Left colon (tissue), 2 donors: ENCODE data around the gene KAZN. TPM values are rescaled to one million over a fixed set of nuclear protein-coding genes. Genes with fewer than 3 reads are reported as not detected.

Experiments used
- ATAC-seq: fragments of 200-7000 bp; cut with Tn5 transposase; one replicate; pipeline ENCODE4 v1.9.1; 2020; ENCODE audit warnings: mild to moderate bottlenecking, moderate library complexity
- DNase-seq, 2 donors: peaks; one replicate each; pipeline ENCODE4 v3.0.0-alpha.2; 2020
- intact Hi-C, 2 donors: fragments of 100-400 bp; cut with DNase I in 1 of 2; cut with micrococcal nuclease in 1 of 2; formaldehyde crosslinking; loops; one replicate each; pipeline versions ENCODE4 v1.11.2 to v1.14.0; 2022; cut with DNase I, micrococcal nuclease
- total RNA-seq, 2 donors: library from RNA; stranded (reverse); fragmentation: NEBNext Ultra II Directional; extraction: Animal tissue kit (Norgen Biotek cat#: 25700); gene quantifications; one replicate each; pipeline ENCODE4 v1.2.1, GENCODE V29; 2021
- donor health status: DM: no; HTN: no; CAD: no.
- donor health status: DM: yes; HTN: yes; CAD: no.

Gene KAZN
- total RNA-seq, 2 donors from 2014 or later = 11.4 to 14.2 TPM

DNA sequence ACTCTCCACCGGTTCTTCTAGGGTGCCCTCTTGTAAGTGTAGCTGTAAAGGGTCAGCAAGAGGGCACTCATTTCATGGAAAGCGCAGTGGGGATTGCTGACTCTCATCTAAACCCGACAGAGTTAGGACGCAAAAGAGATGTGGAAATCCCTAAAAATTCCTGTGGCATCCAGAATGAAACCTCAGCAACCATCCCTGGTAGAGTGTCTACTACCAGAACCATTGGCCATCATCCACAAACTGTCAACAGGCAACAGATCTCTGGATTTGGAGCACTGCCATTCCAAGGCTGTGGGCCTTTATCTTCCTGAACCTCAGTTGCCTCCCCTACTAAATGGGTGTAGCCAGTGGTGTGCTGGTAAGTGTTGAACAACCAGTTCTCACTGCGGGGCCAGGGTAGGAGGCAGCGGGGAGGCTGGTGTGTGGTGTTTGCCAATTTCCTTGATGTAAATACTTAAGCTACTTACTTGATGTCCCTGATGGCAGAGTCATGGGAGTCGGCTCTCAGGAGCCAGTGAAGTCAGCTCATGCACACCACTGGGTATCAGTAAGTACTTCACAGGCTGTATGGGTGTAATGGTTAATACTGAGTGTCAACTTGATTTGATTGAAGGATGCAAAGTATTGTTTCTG lies 195.8 kb downstream of the KAZN start:
- ATAC-seq (no peak), DNase-seq (no peak)
- intact Hi-C loops = no loop called here

DNA sequence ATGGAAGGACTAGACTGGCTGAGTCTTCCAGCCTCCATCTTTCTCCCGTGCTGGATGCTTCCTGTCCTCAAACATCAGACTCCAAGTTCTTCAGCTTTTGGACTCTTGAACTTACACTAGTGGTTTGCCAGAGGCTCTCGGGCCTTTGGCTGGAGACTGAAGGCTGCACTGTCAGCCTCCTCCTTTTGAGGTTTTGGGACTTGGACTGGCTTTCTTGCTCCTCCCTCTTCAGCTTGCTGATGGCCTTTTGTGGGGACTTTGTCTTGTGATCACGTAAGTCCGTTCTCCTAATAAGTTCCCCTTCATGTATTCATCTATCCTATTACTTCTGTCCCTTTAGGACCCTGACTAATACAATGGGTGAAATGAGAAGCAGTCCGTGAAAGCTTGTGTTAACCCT lies 196.4 kb downstream of the KAZN start:
- intact Hi-C loops = no loop called here
- ATAC-seq (no peak), DNase-seq (no peak)

GRCh38 chr1:14795589-14795988 lies 197.1 kb downstream of the KAZN start:
- intact Hi-C loops = no loop called here
- DNase-seq (no peak), ATAC-seq (no peak)

DNA sequence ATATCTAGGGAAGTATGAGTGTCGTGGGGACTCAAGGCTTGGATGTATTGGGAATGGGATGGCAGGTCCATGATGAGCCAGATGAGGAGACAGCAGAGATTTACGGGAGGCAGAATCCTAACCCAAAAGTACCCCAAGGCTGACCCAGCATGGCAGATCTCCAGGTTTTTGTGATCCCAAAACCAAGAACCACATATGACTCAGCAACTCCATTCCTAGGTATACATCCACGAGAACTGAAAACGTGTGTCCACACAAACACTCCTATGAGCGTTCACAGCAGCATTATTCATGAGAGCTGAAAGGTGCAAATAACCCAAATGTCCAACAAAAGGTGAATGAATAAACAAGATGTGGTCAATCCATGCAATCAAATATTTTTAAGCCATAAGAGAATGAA lies 201.5 kb downstream of the KAZN start:
- ATAC-seq (no peak), DNase-seq (no peak)
- intact Hi-C loops = no loop called here

DNA sequence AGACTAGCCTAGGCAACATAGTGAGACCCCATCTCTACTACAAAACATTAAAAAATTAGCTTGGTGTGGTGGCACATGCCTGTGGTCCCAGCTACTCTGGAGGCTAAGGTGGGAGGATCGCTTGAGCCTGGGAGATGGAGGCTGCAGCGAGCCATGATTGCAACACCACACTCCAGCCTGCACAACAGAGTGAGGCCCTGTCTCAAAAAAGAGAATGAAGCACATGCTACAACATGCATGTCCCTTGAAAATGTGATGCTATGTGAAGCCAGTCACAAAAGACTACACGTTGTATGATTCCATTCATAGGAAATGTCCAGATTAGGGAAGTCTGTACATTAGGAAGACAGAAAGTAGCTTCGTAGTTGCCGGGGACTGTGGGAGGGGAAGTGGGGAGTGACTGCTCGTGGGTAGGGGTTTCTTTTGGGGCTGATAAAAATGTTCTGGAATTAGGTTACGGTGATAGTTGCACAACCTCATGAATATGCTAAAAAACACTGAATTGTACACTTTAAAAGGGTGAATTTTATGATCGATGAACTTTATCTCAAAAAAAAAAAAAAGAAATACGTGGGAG lies 202.1 kb downstream of the KAZN start:
- DNase-seq (no peak), ATAC-seq (no peak)
- intact Hi-C loops = no loop called here

DNA sequence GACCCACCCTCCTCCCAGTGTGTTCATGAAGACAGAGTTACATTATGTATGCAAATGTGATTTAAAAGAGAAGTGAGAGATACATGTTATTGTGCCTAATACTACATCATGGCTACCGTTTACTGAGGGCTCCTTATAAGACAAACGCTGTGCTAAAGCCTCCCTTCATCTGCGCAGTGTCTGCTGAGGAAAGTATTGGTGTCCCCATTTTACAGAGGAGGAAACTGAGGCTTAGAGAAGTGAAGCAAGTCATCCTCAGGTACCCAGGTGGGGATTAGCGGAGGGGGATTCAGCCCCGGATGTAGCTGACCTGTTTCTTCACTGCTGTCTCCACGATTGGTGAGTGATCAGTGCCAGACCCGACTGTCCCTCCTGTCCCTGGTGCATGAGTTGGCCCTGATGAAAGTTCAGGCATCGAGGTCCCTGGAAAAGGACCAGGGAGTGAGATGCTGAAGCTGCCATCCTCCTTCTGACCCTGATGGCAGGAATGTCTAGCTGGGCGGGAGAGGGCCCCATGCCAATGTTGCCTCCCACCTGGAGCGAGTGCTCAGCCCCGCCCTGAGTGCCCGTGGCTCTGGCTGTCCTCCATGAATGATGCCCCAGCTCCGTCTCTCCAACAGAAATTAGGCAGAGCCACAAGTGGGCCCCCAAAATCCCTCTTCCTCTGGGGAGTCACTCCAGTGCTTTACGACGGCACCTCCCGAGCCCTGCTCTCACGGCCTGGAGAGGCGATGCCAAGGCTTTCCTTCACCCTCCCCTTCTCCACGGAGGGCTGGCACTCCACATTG lies 204.7 kb downstream of the KAZN start:
- intact Hi-C loops = no loop called here
- no peak for DNase-seq
- no peak for ATAC-seq

DNA sequence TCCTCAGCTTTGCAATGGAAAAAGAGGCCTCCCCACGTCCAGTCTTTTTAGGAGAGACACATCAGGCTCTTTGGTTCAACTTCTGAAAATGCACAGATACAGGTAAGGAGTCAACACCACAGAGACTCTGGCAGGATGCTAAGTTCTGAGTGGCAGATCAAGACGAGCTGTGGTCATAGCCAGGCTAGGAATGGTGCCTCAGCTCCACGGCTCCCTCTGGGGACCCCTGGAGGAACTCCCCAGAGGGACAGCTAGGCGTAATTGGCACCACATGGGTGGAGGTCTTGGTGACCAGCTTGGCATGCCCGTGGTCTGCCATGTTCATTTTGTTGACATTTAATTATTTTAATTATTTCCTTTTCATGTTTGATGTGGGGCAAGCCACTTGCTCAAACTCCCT lies 206.1 kb downstream of the KAZN start:
- no peak for DNase-seq
- intact Hi-C loops = no loop called here
- no peak for ATAC-seq

DNA sequence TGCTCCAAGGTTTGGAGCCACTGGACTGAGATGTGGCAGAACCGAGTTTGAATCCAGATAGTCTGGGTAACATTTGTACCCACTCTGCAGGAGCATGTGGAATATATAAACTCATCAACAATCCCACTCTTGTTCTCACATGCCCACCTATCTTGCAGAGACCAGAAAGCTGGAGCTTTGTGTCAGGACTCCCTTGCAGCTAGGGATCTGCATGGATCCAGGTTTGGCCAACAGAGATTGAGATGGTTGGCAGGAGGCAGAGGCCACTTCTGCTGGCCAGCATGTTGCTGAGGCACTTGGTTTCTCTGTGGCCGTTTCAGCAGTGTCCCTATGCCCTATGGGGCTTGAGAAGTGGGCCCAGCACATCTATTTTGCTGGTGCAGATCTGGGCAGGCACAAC lies 208.3 kb downstream of the KAZN start:
- ATAC-seq (no peak), DNase-seq (no peak)
- intact Hi-C loops = no loop called here

- DNase-seq (no peak), ATAC-seq (no peak)
- intact Hi-C loops = no loop called here
Observed at GRCh38 chr1:14808768-14809167, 210.3 kb downstream of the KAZN start.

DNA sequence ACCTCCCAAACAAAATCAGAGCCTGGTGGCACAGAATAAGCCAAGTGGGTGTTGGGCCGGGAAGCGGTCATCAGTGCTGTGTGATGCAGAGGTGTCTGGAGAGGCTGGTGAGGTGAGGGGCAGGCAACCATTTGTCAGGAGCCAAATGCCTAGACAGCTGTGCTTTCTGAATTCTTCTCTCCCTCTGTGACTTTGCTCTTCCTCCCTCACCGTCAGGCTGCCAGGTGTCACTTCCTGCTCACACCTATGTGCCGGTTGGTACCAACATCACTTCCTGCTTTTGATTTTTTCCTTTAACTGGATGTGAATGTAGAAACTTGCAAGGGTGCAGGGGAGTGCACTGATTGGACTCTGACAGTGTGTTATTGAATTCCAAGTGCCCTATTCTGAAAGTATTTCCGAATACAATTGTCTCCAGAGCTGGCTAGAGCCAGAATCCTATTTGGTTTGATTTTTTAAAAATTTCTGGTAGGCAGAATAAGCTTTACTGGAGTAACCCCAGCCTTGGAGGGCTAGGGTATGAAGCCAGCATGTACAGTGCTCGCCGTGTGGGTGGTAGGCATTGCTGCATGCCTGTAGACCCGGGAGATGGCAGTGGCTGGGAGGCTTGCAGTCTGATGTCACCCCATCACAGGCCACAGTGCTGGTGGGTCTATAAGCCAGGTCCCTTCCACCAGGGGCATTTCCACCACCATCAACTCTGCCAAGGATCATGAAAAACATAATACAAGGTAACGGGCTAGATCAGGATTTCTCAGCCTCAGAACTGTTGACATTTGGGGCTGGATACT lies 210.9 kb downstream of the KAZN start:
- intact Hi-C loops = no loop called here
- DNase-seq = no peak
- ATAC-seq = no peak

- intact Hi-C loops = no loop called here
- DNase-seq (no peak), ATAC-seq (no peak)
Observed at GRCh38 chr1:14810595-14811361, 212.3 kb downstream of the KAZN start.

- ATAC-seq (no peak), DNase-seq (no peak)
- intact Hi-C loops = no loop called here
Observed at GRCh38 chr1:14811573-14811972, 213.1 kb downstream of the KAZN start.

DNA sequence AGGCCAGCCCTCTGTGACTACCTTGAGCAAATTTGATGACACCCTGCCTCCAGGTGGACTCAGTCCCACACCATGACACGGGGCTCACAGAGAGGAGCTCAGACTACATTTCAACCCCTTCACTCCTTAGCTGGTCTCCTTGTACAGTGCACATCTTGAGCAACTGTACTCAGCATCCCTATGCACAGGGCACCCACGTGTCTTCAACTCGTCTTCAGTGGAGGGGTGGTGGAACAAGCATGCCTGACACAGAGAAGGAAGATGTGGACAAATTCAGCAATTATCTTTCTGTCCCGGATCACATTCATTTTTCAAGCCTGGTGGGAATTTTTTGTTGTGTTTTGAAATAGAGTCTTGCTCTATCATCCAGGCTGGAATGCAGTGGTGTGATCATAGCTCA lies 213.7 kb downstream of the KAZN start:
- DNase-seq = no peak
- ATAC-seq = no peak

DNA sequence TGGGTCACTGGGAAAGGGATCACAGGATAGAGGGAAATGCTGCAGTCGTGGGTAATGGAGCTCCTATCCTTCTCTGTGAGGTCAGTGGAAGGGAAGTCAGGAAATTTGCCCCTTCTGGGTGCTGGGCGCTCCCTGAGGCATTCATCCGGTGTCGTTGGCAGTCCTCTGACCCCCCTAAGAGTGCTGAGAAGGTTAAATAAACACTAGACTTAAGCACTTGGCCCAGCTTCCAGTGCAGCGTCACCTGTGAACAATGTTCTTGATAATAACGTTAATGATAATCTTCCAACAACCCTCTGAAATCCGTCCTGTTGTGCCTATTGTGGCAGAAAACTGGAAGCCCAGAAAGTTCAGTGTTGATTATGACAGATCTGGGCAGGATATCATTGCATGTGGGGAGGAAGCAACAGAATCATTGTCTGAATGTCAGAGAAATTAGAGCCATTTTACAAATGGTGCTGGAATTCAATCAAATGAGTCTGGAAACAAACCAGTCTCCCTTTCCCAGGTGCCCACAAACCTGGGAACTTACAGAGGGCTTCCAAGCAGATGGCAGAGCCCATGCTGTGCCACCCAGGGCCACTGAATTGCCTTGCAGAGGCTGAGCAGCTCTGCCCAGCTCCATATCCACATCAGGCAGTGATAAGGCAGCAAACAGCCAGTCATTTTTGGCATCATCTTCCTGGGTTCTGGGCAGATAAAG lies 216.8 kb downstream of the KAZN start:
- intact Hi-C loops = no loop called here
- ATAC-seq = no peak
- no peak for DNase-seq

More for the DNA sequence above, 213.7 kb downstream of the KAZN start:
- intact Hi-C loops = no loop called here

GRCh38 chr1:14817223-14818170 lies 219.0 kb downstream of the KAZN start:
- ATAC-seq = no peak
- intact Hi-C loops = no loop called here

GRCh38 chr1:14820295-14821085 lies 222.0 kb downstream of the KAZN start:
- ATAC-seq (no peak), DNase-seq (no peak)

More at GRCh38 chr1:14817223-14818170, 219.0 kb downstream of the KAZN start:
- no peak for DNase-seq

More at GRCh38 chr1:14820295-14821085, 222.0 kb downstream of the KAZN start:
- intact Hi-C loops = no loop called here
